ENCODE measurements around the gene ANKRD29.

DNA sequence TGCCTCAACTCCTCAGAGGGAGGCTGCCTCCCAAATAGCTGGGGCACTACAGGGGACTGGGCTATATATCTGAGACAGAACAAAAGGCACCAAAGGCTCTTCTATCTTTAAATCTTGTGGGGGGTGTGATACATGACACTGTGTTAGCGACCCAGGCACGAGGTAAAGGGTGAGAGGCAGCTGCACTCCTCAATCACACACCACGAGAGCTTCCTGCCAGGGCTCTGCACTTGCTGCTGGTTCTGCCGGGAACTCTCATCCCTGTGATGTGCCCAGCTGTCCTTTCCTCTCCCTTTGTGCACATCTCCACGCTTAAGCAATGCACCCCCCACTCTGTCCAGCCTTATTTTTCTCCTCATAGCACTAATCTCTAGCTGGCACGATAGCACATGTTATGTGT is 108.8 kb downstream of the ANKRD29 start:
- TF ChIP-seq, protein P1, sequence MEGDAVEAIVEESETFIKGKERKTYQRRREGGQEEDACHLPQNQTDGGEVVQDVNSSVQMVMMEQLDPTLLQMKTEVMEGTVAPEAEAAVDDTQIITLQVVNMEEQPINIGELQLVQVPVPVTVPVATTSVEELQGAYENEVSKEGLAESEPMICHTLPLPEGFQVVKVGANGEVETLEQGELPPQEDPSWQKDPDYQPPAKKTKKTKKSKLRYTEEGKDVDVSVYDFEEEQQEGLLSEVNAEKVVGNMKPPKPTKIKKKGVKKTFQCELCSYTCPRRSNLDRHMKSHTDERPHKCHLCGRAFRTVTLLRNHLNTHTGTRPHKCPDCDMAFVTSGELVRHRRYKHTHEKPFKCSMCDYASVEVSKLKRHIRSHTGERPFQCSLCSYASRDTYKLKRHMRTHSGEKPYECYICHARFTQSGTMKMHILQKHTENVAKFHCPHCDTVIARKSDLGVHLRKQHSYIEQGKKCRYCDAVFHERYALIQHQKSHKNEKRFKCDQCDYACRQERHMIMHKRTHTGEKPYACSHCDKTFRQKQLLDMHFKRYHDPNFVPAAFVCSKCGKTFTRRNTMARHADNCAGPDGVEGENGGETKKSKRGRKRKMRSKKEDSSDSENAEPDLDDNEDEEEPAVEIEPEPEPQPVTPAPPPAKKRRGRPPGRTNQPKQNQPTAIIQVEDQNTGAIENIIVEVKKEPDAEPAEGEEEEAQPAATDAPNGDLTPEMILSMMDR (conservative IDR thresholded peaks at IDR 0.05), result no peak
- TF ChIP-seq ZFX (IDR thresholded peaks at IDR 0.05), result no peak

All from C4-2B (cell line).